ENCODE data around the gene BTG4. TPM values are rescaled to one million over a fixed set of nuclear protein-coding genes. Genes with fewer than 3 reads are reported as not detected.

BTG4 gene
- total RNA-seq, 1 donor from 2014 or later, result 0.50 TPM

DNA sequence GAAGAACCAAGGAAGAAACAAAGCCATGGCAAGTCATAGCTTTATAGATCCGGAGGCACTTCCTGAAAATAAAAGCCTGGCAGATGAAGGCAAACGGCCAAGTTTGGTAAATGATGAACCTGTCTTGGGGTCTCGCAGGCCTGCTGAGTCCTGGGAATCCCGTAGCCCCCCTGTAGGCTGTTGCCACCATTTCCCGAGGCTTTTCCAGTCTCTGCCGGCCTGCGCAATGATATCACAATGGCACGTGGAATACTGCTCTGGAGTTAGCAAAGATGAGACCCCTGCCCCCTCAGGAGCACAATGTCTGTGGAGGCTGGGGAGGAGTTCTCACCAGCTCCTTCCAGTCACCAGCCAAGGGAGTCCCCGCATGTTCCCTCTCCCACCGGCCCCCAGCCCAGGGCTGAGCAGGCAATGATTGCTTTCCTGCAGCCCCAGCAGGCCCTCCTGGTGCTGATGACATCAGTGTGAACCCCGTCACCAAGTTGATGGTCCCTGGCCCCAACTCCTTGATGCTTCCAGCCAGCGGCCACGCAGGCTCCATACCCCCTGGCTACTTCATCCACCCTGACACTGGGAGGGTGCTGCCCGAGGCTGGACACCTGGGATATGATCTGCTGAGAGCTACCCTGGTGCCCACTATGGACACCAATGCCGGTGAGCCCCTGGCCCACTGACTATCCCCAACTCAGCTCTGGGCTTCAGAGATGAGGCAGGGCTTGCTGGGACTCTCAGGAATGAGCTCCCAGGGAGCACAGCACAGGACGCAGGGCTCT lies 55.9 kb downstream of the BTG4 start:
- TF ChIP-seq, protein P1, sequence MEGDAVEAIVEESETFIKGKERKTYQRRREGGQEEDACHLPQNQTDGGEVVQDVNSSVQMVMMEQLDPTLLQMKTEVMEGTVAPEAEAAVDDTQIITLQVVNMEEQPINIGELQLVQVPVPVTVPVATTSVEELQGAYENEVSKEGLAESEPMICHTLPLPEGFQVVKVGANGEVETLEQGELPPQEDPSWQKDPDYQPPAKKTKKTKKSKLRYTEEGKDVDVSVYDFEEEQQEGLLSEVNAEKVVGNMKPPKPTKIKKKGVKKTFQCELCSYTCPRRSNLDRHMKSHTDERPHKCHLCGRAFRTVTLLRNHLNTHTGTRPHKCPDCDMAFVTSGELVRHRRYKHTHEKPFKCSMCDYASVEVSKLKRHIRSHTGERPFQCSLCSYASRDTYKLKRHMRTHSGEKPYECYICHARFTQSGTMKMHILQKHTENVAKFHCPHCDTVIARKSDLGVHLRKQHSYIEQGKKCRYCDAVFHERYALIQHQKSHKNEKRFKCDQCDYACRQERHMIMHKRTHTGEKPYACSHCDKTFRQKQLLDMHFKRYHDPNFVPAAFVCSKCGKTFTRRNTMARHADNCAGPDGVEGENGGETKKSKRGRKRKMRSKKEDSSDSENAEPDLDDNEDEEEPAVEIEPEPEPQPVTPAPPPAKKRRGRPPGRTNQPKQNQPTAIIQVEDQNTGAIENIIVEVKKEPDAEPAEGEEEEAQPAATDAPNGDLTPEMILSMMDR (IDR thresholded peaks at IDR 0.05; ENCODE audit: insufficient read depth, low read depth, low read length), result no peak
- TF ChIP-seq EZH2 (IDR thresholded peaks at IDR 0.05; ENCODE audit: insufficient read depth, low read length), result no peak
- H3K4me1 Mint-ChIP-seq (ENCODE audit: low read depth, unreplicated experiment), result peaks cover 7% of the 10 kb centered on the region
- H3K4me3 Mint-ChIP-seq (ENCODE audit: unreplicated experiment), result no peak overlapping the region
- H3K79me2 ChIP-seq (ENCODE audit: insufficient read depth, low read length), result no peaks in the 10 kb centered on the region
- H3K4me3 ChIP-seq (ENCODE audit: insufficient read depth, low read depth, low read length), result no peak overlapping the region
- no peak overlapping the region for H3K27ac Mint-ChIP-seq (ENCODE audit: unreplicated experiment)
- H3K36me3 ChIP-seq (ENCODE audit: insufficient read depth, low read length), result no peaks in the 10 kb centered on the region
- FAIRE-seq, result no peak
- H3K27ac ChIP-seq (ENCODE audit: low read depth, low read length), result no peak overlapping the region
- H3K9me3 Mint-ChIP-seq (ENCODE audit: unreplicated experiment), result no peaks in the 10 kb centered on the region
- peaks cover 5% of the 10 kb centered on the region for H3K36me3 Mint-ChIP-seq (ENCODE audit: low read depth, unreplicated experiment)
- no peaks in the 10 kb centered on the region for H4K20me1 ChIP-seq (ENCODE audit: insufficient read depth, low read length)
- H2AFZ ChIP-seq (ENCODE audit: low read depth, low read length), result peak overlapping the region; percentile 16
- H3K27me3 ChIP-seq (ENCODE audit: insufficient read depth, low read length), result no peaks in the 10 kb centered on the region
- DNase-seq (ENCODE audit: low read depth), result no peak
- no peaks in the 10 kb centered on the region for H3K9me3 ChIP-seq (ENCODE audit: insufficient read depth, low read depth, low read length)
- peaks cover 40% of the 10 kb centered on the region for H3K27me3 Mint-ChIP-seq (ENCODE audit: low read depth, unreplicated experiment)
- no peak overlapping the region for H3K9ac ChIP-seq (ENCODE audit: low read length)
- H3K4me1 ChIP-seq (ENCODE audit: insufficient read depth, low read length), result peaks cover 6% of the 10 kb centered on the region
- H3K4me2 ChIP-seq (ENCODE audit: low read length), result no peak overlapping the region

DNA sequence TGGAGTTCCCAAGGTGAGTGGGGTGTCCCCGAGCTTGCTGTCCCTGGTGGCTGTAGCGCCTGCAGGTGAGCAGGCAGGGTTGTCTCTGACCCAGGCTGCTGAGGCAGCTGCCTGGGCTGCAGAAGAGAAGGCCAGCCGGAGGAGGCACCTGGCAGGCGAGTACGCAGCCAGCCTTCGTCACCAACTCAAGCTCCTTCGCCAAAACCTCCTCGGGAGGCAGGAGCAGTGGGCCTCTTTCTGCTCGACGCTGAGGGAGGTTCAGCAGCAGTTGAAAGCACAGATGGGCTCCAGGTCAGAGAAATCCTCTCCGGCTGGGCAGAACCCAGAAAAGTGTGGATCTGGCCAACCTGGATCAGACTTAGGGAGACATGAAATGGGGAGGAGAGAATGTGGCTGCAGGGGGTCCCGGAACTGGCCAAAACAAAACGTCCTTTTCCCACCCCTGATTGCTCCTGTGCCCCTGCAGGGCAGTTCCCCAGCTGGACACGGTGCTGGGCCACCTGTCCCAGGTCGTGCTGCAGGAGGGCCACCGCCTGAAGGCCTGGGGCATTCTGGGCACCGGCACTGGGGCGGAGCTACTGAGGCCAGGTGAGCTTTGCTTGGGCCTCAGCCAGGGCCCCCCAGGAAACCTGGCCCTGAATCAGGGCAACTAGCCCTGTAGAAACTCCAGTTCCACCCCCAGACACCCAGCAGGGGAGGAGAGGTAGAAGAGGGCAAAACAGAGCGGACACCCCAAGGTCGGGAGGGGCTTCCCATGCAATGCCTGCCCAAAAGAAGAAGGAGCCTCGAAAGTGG lies 56.7 kb downstream of the BTG4 start:
- Mint-ChIP-seq H3K36me3 (ENCODE audit: low read depth, unreplicated experiment) (peaks cover 5% of the 10 kb centered on the region), H3K27me3 (ENCODE audit: low read depth, unreplicated experiment) (peaks cover 37% of the 10 kb centered on the region), H3K9me3 (ENCODE audit: unreplicated experiment) (no peaks in the 10 kb centered on the region), H3K4me3 (ENCODE audit: unreplicated experiment) (no peak overlapping the region), H3K4me1 (ENCODE audit: low read depth, unreplicated experiment) (peaks cover 7% of the 10 kb centered on the region), H3K27ac (ENCODE audit: unreplicated experiment) (no peak overlapping the region)
- peak overlapping the region; percentile 28 for H3K4me2 ChIP-seq (ENCODE audit: low read length)
- no peaks in the 10 kb centered on the region for H3K27me3 ChIP-seq (ENCODE audit: insufficient read depth, low read length)
- TF ChIP-seq, protein P1 (IDR thresholded peaks at IDR 0.05; ENCODE audit: insufficient read depth, low read depth, low read length), result no peak
- TF ChIP-seq EZH2 (IDR thresholded peaks at IDR 0.05; ENCODE audit: insufficient read depth, low read length), result no peak
- FAIRE-seq (no peak), DNase-seq (ENCODE audit: low read depth) (no peak)
- no peaks in the 10 kb centered on the region for H4K20me1 ChIP-seq (ENCODE audit: insufficient read depth, low read length)
- no peaks in the 10 kb centered on the region for H3K79me2 ChIP-seq (ENCODE audit: insufficient read depth, low read length)
- no peak overlapping the region for H3K27ac ChIP-seq (ENCODE audit: low read depth, low read length)
- H3K9me3 ChIP-seq (ENCODE audit: insufficient read depth, low read depth, low read length), result no peaks in the 10 kb centered on the region
- peak overlapping the region; percentile 21 for H3K9ac ChIP-seq (ENCODE audit: low read length)
- no peak overlapping the region for H3K4me3 ChIP-seq (ENCODE audit: insufficient read depth, low read depth, low read length)
- H2AFZ ChIP-seq (ENCODE audit: low read depth, low read length), result peak overlapping the region; percentile 76
- peaks cover 6% of the 10 kb centered on the region for H3K4me1 ChIP-seq (ENCODE audit: insufficient read depth, low read length)
- no peaks in the 10 kb centered on the region for H3K36me3 ChIP-seq (ENCODE audit: insufficient read depth, low read length)
